H1 (cell line): Measurements from ENCODE around the gene MMP7. TPM values are rescaled to one million over a fixed set of nuclear protein-coding genes. Genes with fewer than 3 reads are reported as not detected.

Experiments
- CTCF ChIA-PET: fragments of 300-600 bp; sonication (Branson Sonifier 250); formaldehyde crosslinking; loops from one replicate; lab custom pipeline; 2021; ENCODE audit not compliant: partially characterized antibody; lab: Charles Lee
- POLR2A ChIA-PET: fragments of 300-600 bp; sonication (Branson Sonifier 250); formaldehyde crosslinking; loops from one replicate; lab custom pipeline; 2021; ENCODE audit warnings: inconsistent platforms; ENCODE audit not compliant: partially characterized antibody; lab: Charles Lee
- DNase-seq, 2 experiments: peaks; one replicate each; pipeline versions ENCODE4 v3.0.0 to v3.0.0-alpha.2; 2010 to 2022; ENCODE audit warnings: low spot score in 2 of 2, low read depth in 1 of 2, mixed read lengths in 1 of 2
- FAIRE-seq: peaks from 2 replicates; lab custom pipeline; 2011; peaks lifted over from hg19 to GRCh38; lab: Jason Lieb, UNC
- H2AFZ ChIP-seq: 2 replicates; pipeline ENCODE4 v1.8.1; 2012; ENCODE audit warnings: low read length, inconsistent platforms
- H2AK5ac ChIP-seq: 2 replicates; pipeline ENCODE4 v1.6.1; 2013; ENCODE audit warnings: low read depth, low read length
- H2BK120ac ChIP-seq: replicated peaks from 2 replicates; pipeline ENCODE3; 2013; ENCODE audit warnings: low read depth, low read length, inconsistent platforms
- H2BK12ac ChIP-seq: 2 replicates; pipeline ENCODE4 v1.6.1; 2013; ENCODE audit warnings: low read depth, low read length
- H2BK15ac ChIP-seq: 2 replicates; pipeline ENCODE4 v1.6.1; 2013; ENCODE audit warnings: low read length
- H2BK20ac ChIP-seq: 2 replicates; pipeline ENCODE4 v1.6.1; 2013; ENCODE audit warnings: low read length
- H2BK5ac ChIP-seq: 2 replicates; pipeline ENCODE4 v1.6.1; 2013; ENCODE audit warnings: low read depth, low read length
- H3K14ac ChIP-seq: 2 replicates; pipeline ENCODE4 v1.6.1; 2013; ENCODE audit warnings: inconsistent platforms; ENCODE audit not compliant: insufficient read length
- H3K18ac ChIP-seq: 2 replicates; pipeline ENCODE4 v1.6.1; 2013; ENCODE audit warnings: low read length; ENCODE audit errors: extremely low read depth
- H3K23ac ChIP-seq: 2 replicates; pipeline ENCODE4 v1.6.1; 2013; ENCODE audit warnings: inconsistent platforms; ENCODE audit not compliant: insufficient read length
- H3K23me2 ChIP-seq: 2 replicates; pipeline ENCODE4 v1.6.1; 2013; ENCODE audit warnings: low read depth, low read length
- H3K27ac ChIP-seq: 2 replicates; pipeline ENCODE4 v1.6.1; 2011; ENCODE audit warnings: low read depth, low read length, inconsistent platforms
- H3K27me3 ChIP-seq, 4 experiments: replicated peaks in 1 of 4; 1 replicate in 1 of 4; 2 replicates in 3 of 4; pipeline versions ENCODE4 v1.6.1 to v1.8.1; 2011 to 2013; ENCODE audit warnings: low read length in 3 of 4, mild to moderate bottlenecking in 3 of 4, inconsistent platforms in 2 of 4, mixed read lengths in 2 of 4, moderate library complexity in 1 of 4; ENCODE audit not compliant: control insufficient read depth in 3 of 4, insufficient read depth in 3 of 4; ENCODE audit errors: extremely low read depth in 1 of 4
- H3K36me3 ChIP-seq, 4 experiments: 2 replicates each; pipeline versions ENCODE4 v1.6.1 to v1.8.1; 2011 to 2013; ENCODE audit warnings: mild to moderate bottlenecking in 4 of 4, low read length in 3 of 4, moderate library complexity in 2 of 4, control low read depth in 1 of 4, inconsistent platforms in 1 of 4; ENCODE audit not compliant: insufficient read depth in 4 of 4, control insufficient read depth in 2 of 4
- H3K4ac ChIP-seq: replicated peaks from 2 replicates; pipeline ENCODE3; 2013; ENCODE audit warnings: low read length, low read depth, mixed read lengths, inconsistent platforms; ENCODE audit not compliant: insufficient read length
- H3K4me1 ChIP-seq, 4 experiments: replicated peaks in 1 of 4; 1 replicate in 1 of 4; 2 replicates in 3 of 4; pipeline versions ENCODE4 v1.6.1 to v1.8.1; 2011 to 2013; ENCODE audit warnings: low read length in 3 of 4, inconsistent platforms in 2 of 4, mixed read lengths in 1 of 4; ENCODE audit not compliant: insufficient read depth in 4 of 4, control insufficient read depth in 3 of 4
- H3K4me2 ChIP-seq, 2 experiments: 2 replicates each; pipeline versions ENCODE4 v1.6.1 to v1.8.1; 2011 to 2013; ENCODE audit warnings: low read depth in 2 of 2, low read length in 2 of 2, control low read depth in 1 of 2, inconsistent platforms in 1 of 2, mild to moderate bottlenecking in 1 of 2; ENCODE audit not compliant: insufficient read depth in 1 of 2
- H3K4me3 ChIP-seq, 4 experiments: fragments of 200-600, 300-600 bp in 1 of 4; sonication (generic), shearing (Covaris generic), sonication (Bioruptor Twin) in 1 of 4; 2 replicates each; pipeline versions ENCODE4 v1.5.1 to v1.8.1; 2011 to 2016; ENCODE audit warnings: low read length in 4 of 4, low read depth in 3 of 4, control low read depth in 2 of 4, inconsistent platforms in 2 of 4, mild to moderate bottlenecking in 2 of 4, mixed read lengths in 1 of 4, moderate library complexity in 1 of 4; ENCODE audit not compliant: insufficient read depth in 2 of 4; ENCODE audit errors: extremely low read depth in 1 of 4
- H3K56ac ChIP-seq: replicated peaks from 2 replicates; pipeline ENCODE3; 2013; ENCODE audit warnings: low read depth, mild to moderate bottlenecking, mixed read lengths, low read length, inconsistent platforms; ENCODE audit not compliant: insufficient read length
- H3K79me1 ChIP-seq: 2 replicates; pipeline ENCODE4 v1.6.1; 2013; ENCODE audit warnings: low read depth, low read length, control low read depth
- H3K79me2 ChIP-seq, 2 experiments: 2 replicates each; pipeline versions ENCODE4 v1.6.1 to v1.8.1; 2012 to 2013; ENCODE audit warnings: low read length in 2 of 2, mild to moderate bottlenecking in 2 of 2, inconsistent platforms in 1 of 2; ENCODE audit not compliant: insufficient read depth in 2 of 2, control insufficient read depth in 1 of 2
- H3K9ac ChIP-seq, 4 experiments: replicated peaks in 1 of 4; 1 replicate in 1 of 4; 2 replicates in 3 of 4; pipeline versions ENCODE4 v1.6.1 to v1.8.1; 2011 to 2013; ENCODE audit warnings: low read depth in 3 of 4, low read length in 3 of 4, control low read depth in 2 of 4, mild to moderate bottlenecking in 2 of 4, moderate library complexity in 2 of 4, inconsistent platforms in 1 of 4; ENCODE audit errors: extremely low read depth in 1 of 4
- H3K9me3 ChIP-seq, 2 experiments: 2 replicates each; pipeline versions ENCODE4 v1.6.1 to v1.8.1; 2012 to 2013; ENCODE audit warnings: mild to moderate bottlenecking in 2 of 2, moderate library complexity in 2 of 2, control low read depth in 1 of 2, inconsistent platforms in 1 of 2, low read depth in 1 of 2, low read length in 1 of 2, mixed read lengths in 1 of 2; ENCODE audit not compliant: insufficient read depth in 2 of 2
- H4K20me1 ChIP-seq, 2 experiments: replicated peaks in 1 of 2; 2 replicates each; pipeline versions ENCODE3 to v1.8.1; 2011 to 2013; ENCODE audit warnings: inconsistent platforms in 2 of 2, low read length in 2 of 2, mild to moderate bottlenecking in 1 of 2; ENCODE audit not compliant: insufficient read depth in 2 of 2, control insufficient read depth in 1 of 2
- H4K5ac ChIP-seq: 2 replicates; pipeline ENCODE4 v1.6.1; 2013; ENCODE audit warnings: low read length, low read depth, mixed read lengths, inconsistent platforms; ENCODE audit not compliant: insufficient read length
- H4K8ac ChIP-seq: 2 replicates; pipeline ENCODE4 v1.8.0; 2013; ENCODE audit warnings: mild to moderate bottlenecking, moderate library complexity, low read length, inconsistent platforms; ENCODE audit not compliant: insufficient read depth; ENCODE audit errors: extremely low read depth
- H4K91ac ChIP-seq: replicated peaks from 2 replicates; pipeline ENCODE3; 2013; ENCODE audit warnings: low read length, mixed read lengths, inconsistent platforms; ENCODE audit not compliant: insufficient read length
- ASH2L ChIP-seq: fragments of 200-600, 300-600 bp; sonication (generic); IDR thresholded peaks from one replicate; pipeline ENCODE4 v1.7.1; 2017; ENCODE audit warnings: low read length
- BACH1 ChIP-seq: IDR thresholded peaks from 2 replicates; pipeline ENCODE4 v1.6.1; 2012; ENCODE audit warnings: low read length, improper control_type of control experiment
- CREB1 ChIP-seq: IDR thresholded peaks from 2 replicates; pipeline ENCODE4 v1.6.1; 2012; ENCODE audit warnings: inconsistent platforms
- RBBP5 ChIP-seq: IDR thresholded peaks from 2 replicates; pipeline ENCODE4 v1.7.1; 2012; ENCODE audit warnings: low read depth, mild to moderate bottlenecking, inconsistent platforms, low read length, moderate library complexity, borderline replicate concordance
- SAP30 ChIP-seq: fragments of 300-600 bp; sonication (generic); IDR thresholded peaks from 2 replicates; pipeline ENCODE4 v1.7.1; 2012; ENCODE audit warnings: low read length, moderate library complexity, mild to moderate bottlenecking, inconsistent platforms; ENCODE audit not compliant: insufficient read depth, insufficient replicate concordance
- SP1 ChIP-seq: IDR thresholded peaks from 2 replicates; pipeline ENCODE4 v1.6.1; 2011; ENCODE audit warnings: low read depth, low read length
- WGBS, 2 experiments: shearing (Covaris generic) in 1 of 2; methylation state at CpG; one replicate each; pipeline versions ENCODE4 v1.1.6 to v1.1.7; 2013 to 2015; ENCODE audit warnings: low lambda C conversion rate in 2 of 2, mixed read lengths in 2 of 2, inconsistent platforms in 1 of 2, low coverage in 1 of 2, missing lambda C conversion rate in 1 of 2; ENCODE audit not compliant: insufficient replicate concordance in 2 of 2, insufficient coverage in 1 of 2, insufficient read length in 1 of 2; ENCODE audit errors: extremely low coverage in 1 of 2, missing lambda C conversion rate in 1 of 2; 5-methylcytosine and 5-hydroxymethylcytosine counted together
- polyA plus RNA-seq, 7 experiments: library from polyadenylated mRNA; depleted of rRNA in 3 of 7; stranded (reverse) in 5 of 7; unstranded in 2 of 7; fragments of >200 nt in 5 of 7; fragments of 200-250 nt in 2 of 7; gene quantifications; 1 replicate in 5 of 7; 2 replicates in 1 of 7; 4 replicates in 1 of 7; pipeline versions ENCODE4 v1.2.1 to v1.2.3, GENCODE V29; 2011 to 2013; ENCODE audit warnings: missing spikeins in 2 of 7, mixed read lengths in 2 of 7
- total RNA-seq: library from RNA; stranded (reverse); fragmentation: NEBNext Ultra II Directional; extraction: Animal tissue kit (Norgen Biotek cat#: 25700); gene quantifications from 2 replicates; pipeline ENCODE4 v1.2.1, GENCODE V29; 2021

MMP7 gene
- total and polyA plus RNA-seq, 2 of the 8 experiments (the other 6 are each of a cell fraction or from before 2014, with no cell fraction given): not detected

DNA sequence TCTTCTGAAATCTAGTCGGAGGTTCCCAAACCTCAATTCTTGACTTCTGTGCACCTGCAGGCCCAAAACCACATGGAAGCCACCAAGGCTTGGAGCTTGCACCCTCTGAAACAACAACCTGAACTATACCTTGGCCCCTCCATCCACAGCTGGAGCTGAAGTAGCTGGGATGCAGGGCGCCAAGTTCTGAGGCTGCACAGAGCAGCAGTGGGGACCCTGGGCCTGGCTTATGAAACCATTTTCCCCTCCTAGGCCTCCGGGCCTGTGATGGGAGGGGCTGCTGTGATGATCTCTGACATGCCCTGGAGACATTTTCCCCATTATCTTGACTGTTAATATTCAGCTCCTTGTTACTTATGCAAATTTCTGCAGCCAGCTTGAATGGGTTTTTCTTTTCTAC, 38.3 kb upstream of the MMP7 start (continued):
- TF ChIP-seq SP1: no peak

- Histone ChIP-seq H4K5ac (no peak overlapping the region), H2AK5ac (no peak overlapping the region), H4K20me1 (no peaks in the 10 kb centered on the region), H3K4ac (no peak overlapping the region), H2BK12ac (no peak overlapping the region), H3K23ac (no peak overlapping the region), H3K9ac (no peak overlapping the region), H3K4me3 (no peak overlapping the region), H3K27ac (no peak overlapping the region), H2BK5ac (no peak overlapping the region), H2AFZ (no peak overlapping the region), H3K9me3 (peaks cover 6 to 14% of the 10 kb centered on the region in 2 experiments; a peak in 3 of 4 replicates), H3K18ac (no peak overlapping the region), H2BK120ac (no peak overlapping the region), H4K8ac (no peak overlapping the region), H3K36me3 (no peaks in the 10 kb centered on the region), H3K79me2 (no peaks in the 10 kb centered on the region), H2BK20ac (no peak overlapping the region), H3K4me1 (no peaks in the 10 kb centered on the region), H3K79me1 (no peaks in the 10 kb centered on the region), H3K23me2 (no peaks in the 10 kb centered on the region), H3K4me2 (no peak overlapping the region), H2BK15ac (no peak overlapping the region), H3K14ac (no peak overlapping the region), H3K56ac (no peak overlapping the region)
- ChIA-PET CTCF (no interaction called here), POLR2A (no interaction called here)
- no peak for DNase-seq
- WGBS, 2 experiments: 87% methylated on average over 1 of the region's 1 CpG; no CpG with 5 or more reads in 1 of the 2 experiments
- no peak for FAIRE-seq
- no peak for TF ChIP-seq RBBP5
- no peak for TF ChIP-seq SAP30
- TF ChIP-seq CREB1: no peak
- no peak for TF ChIP-seq ASH2L
- no peak for TF ChIP-seq BACH1
- TF ChIP-seq, all 59 proteins: peak for 0
- Histone ChIP-seq H3K27me3 (no peaks in the 10 kb centered on the region), H4K91ac (no peak overlapping the region)
Observed at GRCh38 chr11:102566112-102566511, 35.6 kb upstream of the MMP7 start.
